ENCODE results near the gene IFIT1B. TPM values are rescaled to one million over a fixed set of nuclear protein-coding genes. Genes with fewer than 3 reads are reported as not detected.
"Not testable (repeated sequence)": the region's sequence is repeated elsewhere in the genome, so short reads cannot be mapped to it uniquely, and the experiment has no call there.

IFIT1B gene
- total RNA-seq, 1 experiment from 2014 or later, result not detected

DNA sequence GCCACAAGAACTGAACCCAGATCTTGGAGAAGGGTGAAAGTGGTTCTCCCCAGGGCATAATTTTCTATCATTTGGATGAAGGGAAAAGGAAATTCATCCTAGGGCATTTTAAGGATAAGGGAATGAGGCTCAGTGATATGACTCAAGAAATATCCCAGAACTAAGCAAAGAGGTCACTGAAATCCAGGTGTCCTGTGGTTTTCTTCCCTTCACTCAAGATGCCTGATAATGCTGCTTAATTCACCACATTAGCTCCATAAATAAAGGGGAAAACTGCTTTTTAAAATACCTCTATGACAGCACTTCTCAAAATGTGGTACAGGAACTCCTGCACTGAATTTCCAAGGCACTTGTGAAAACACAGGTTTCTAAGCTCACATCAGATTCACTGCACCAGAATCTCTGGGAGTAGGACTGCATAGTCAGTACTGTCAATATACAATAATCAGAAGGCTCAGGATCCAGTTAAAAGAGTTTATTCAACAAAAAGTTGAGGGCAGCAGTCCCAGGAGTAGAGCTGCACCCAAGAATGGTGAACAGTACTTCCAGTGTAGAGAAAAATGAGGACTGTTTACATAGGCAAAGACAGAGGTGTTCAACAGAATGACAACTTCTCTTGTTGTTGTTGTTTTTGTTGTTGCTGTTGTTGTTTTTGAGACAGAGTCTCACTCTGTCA lies 47.2 kb upstream of the IFIT1B start:
- H3K36me3 ChIP-seq (ENCODE audit: control insufficient read depth in 1 of 2, insufficient read depth in 2 of 2, low read length in 2 of 2), result no peaks in the 10 kb centered on the region
- H3K9me3 ChIP-seq (ENCODE audit: control insufficient read depth in 1 of 2, insufficient read depth in 1 of 2, low read depth in 1 of 2, low read length in 2 of 2), result no peaks in the 10 kb centered on the region
- DNase-seq (ENCODE audit: low read depth, low spot score) (no peak), ATAC-seq (no peak)
- ChIA-PET CTCF (no interaction called here), POLR2A (no interaction called here), RAD21 (ENCODE audit: low non-redundant PET in 1 of 2, low total read pairs in 2 of 2, uncharacterized antibody in 2 of 2, unreplicated experiment in 2 of 2) (no interaction called here)
- intact Hi-C loops (cut with micrococcal nuclease), result no loop called here
- H3K4me1 ChIP-seq (ENCODE audit: control insufficient read depth in 1 of 2, insufficient read depth in 2 of 2, low read length in 2 of 2), result peaks cover 12 to 30% of the 10 kb centered on the region in 2 experiments; a peak in 3 of 4 replicates
- no peaks in the 10 kb centered on the region for H3K79me2 ChIP-seq (ENCODE audit: insufficient read depth, low read length)
- H3K27ac ChIP-seq (ENCODE audit: low read depth, low read length), result no peak overlapping the region
- no peaks in the 10 kb centered on the region for H3K9me2 ChIP-seq (ENCODE audit: insufficient read depth)
- no peak overlapping the region for H3K4me2 ChIP-seq (ENCODE audit: low read length)
- BruUV-seq (replicated peaks), result no TSS peak
- H3K4me3 ChIP-seq (replicated peaks in 1 of 2; ENCODE audit: low read depth in 1 of 2, low read length in 2 of 2), result no peak overlapping the region
- no peak overlapping the region for H2AFZ ChIP-seq (ENCODE audit: low read depth, low read length, poor library complexity, severe bottlenecking)
- no peak overlapping the region for H3K9ac ChIP-seq (ENCODE audit: low read length)
- H4K20me1 ChIP-seq (ENCODE audit: insufficient read depth), result no peaks in the 10 kb centered on the region
- H3K27me3 ChIP-seq (ENCODE audit: insufficient read depth, low read length), result no peaks in the 10 kb centered on the region
- TF ChIP-seq, protein P1, sequence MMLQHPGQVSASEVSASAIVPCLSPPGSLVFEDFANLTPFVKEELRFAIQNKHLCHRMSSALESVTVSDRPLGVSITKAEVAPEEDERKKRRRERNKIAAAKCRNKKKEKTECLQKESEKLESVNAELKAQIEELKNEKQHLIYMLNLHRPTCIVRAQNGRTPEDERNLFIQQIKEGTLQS (IDR thresholded peaks at IDR 0.05), result no peak
- TF ChIP-seq FOSL1 (IDR thresholded peaks at IDR 0.05; ENCODE audit: low read depth) (no peak), POLR2A (IDR thresholded peaks at IDR 0.05; ENCODE audit: borderline replicate concordance, extremely low read depth, insufficient read depth, insufficient read length) (no peak), TCF7L2 (IDR thresholded peaks at IDR 0.05; ENCODE audit: borderline replicate concordance, extremely low read depth, insufficient read depth, insufficient read length) (no peak), EZH2 (IDR thresholded peaks at IDR 0.05) (no peak), ELF1 (IDR thresholded peaks at IDR 0.05; ENCODE audit: borderline replicate concordance, low read depth) (no peak), YY1 (IDR thresholded peaks at IDR 0.05; ENCODE audit: extremely low read depth, insufficient replicate concordance, low read depth, low read length) (no peak), SRF (IDR thresholded peaks at IDR 0.05; ENCODE audit: low read depth) (no peak), ZNF274 (IDR thresholded peaks at IDR 0.05; ENCODE audit: low read depth, low read length) (no peak), EGR1 (IDR thresholded peaks at IDR 0.05; ENCODE audit: low read depth) (no peak), RAD21 (IDR thresholded peaks at IDR 0.05; ENCODE audit: low read depth) (no peak), POLR2AphosphoS5 (IDR thresholded peaks at IDR 0.05; ENCODE audit: low read depth, low read length) (no peak), SP1 (IDR thresholded peaks at IDR 0.05; ENCODE audit: low read depth) (no peak)

DNA sequence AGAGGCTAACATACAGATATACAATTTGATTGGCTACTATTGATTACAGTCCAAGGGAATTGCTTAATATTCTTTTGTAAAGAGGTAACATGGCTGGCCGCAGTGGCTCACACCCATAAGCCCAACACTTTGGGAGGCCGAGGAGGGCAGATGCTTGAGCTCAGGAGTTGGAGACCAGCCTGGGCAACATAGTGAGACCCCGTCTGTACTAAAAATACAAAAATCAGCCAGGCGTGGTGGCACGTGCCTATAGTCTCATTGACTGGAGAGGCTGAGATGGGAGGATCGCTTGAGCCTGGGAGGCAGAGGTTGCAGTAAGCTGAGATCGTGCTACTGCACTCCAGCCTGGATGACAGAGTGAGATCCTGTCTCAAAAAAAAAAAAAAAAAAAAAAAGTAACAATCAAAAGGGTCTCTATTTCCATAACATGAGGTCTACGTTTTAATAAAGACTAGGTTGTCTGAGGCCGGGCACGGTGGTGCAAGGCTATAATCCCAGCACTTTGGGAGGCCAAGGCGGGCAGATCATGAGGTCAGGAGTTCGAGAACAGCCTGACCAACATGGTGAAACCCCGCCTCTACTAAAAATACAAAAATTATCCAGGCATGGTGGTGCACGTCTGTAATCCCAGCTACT lies 46.3 kb upstream of the IFIT1B start:
- H2AFZ ChIP-seq (ENCODE audit: low read depth, low read length, poor library complexity, severe bottlenecking); BruUV-seq (replicated peaks); CTCF ChIA-PET; H3K9me3 ChIP-seq (ENCODE audit: control insufficient read depth in 1 of 2, insufficient read depth in 1 of 2, low read depth in 1 of 2, low read length in 2 of 2); H3K79me2 ChIP-seq (ENCODE audit: insufficient read depth, low read length); ATAC-seq; H3K4me3 ChIP-seq (replicated peaks in 1 of 2; ENCODE audit: low read depth in 1 of 2, low read length in 2 of 2); H4K20me1 ChIP-seq (ENCODE audit: insufficient read depth); POLR2A ChIA-PET; H3K27ac ChIP-seq (ENCODE audit: low read depth, low read length); H3K9me2 ChIP-seq (ENCODE audit: insufficient read depth); H3K9ac ChIP-seq (ENCODE audit: low read length); H3K36me3 ChIP-seq (ENCODE audit: control insufficient read depth in 1 of 2, insufficient read depth in 2 of 2, low read length in 2 of 2); H3K27me3 ChIP-seq (ENCODE audit: insufficient read depth, low read length); DNase-seq (ENCODE audit: low read depth, low spot score); RAD21 ChIA-PET (ENCODE audit: low non-redundant PET in 1 of 2, low total read pairs in 2 of 2, uncharacterized antibody in 2 of 2, unreplicated experiment in 2 of 2); intact Hi-C loops (cut with micrococcal nuclease); H3K4me2 ChIP-seq (ENCODE audit: low read length): not testable (repeated sequence)
- peaks cover 12 to 30% of the 10 kb centered on the region in 2 experiments; a peak in 3 of 4 replicates for H3K4me1 ChIP-seq (ENCODE audit: control insufficient read depth in 1 of 2, insufficient read depth in 2 of 2, low read length in 2 of 2)

Data from HCT116 (cell line).